Measurements from ENCODE around the gene TCOF1. TPM values are rescaled to one million over a fixed set of nuclear protein-coding genes. Genes with fewer than 3 reads are reported as not detected.

TCOF1 gene
- total RNA-seq, 4 donors from 2014 or later = 17.5 to 36.5 (median 20.3) TPM

- no peak for TF ChIP-seq CTCF (IDR thresholded peaks at IDR 0.05)
- DNase-seq (ENCODE audit: low spot score) = no peak
- ATAC-seq (ENCODE audit: low FRiP score) = no peak
These were observed 44.0 kb upstream of the TCOF1 start for GRCh38 chr5:150313501-150313900.

GRCh38 chr5:150313921-150314716, 43.4 kb upstream of the TCOF1 start:
- TF ChIP-seq CTCF (IDR thresholded peaks at IDR 0.05) = no peak
- ATAC-seq (ENCODE audit: low FRiP score) = no peak
- DNase-seq (ENCODE audit: low spot score) = no peak

GRCh38 chr5:150315245-150315644, 42.3 kb upstream of the TCOF1 start:
- ATAC-seq (ENCODE audit: low FRiP score) (no peak), DNase-seq (ENCODE audit: low spot score) (no peak)
- TF ChIP-seq CTCF (IDR thresholded peaks at IDR 0.05) = no peak

- ATAC-seq (ENCODE audit: low FRiP score) = no peak
- DNase-seq (ENCODE audit: low spot score) = no peak
- TF ChIP-seq CTCF (IDR thresholded peaks at IDR 0.05) = no peak
These were observed 41.2 kb upstream of the TCOF1 start for GRCh38 chr5:150316320-150316719.

- ATAC-seq (ENCODE audit: low FRiP score) (peak; percentile 88), DNase-seq (ENCODE audit: low spot score) (peak; percentile 38)
- no peak for TF ChIP-seq CTCF (IDR thresholded peaks at IDR 0.05)
These were observed 40.2 kb upstream of the TCOF1 start for GRCh38 chr5:150317048-150318003.

GRCh38 chr5:150318613-150319483, 38.6 kb upstream of the TCOF1 start:
- no peak for ATAC-seq (ENCODE audit: low FRiP score)
- TF ChIP-seq CTCF (IDR thresholded peaks at IDR 0.05) = no peak
- DNase-seq (ENCODE audit: low spot score) = no peak

All from omental fat pad (tissue), 4 donors.